ENCODE data around the gene PDSS1.
A peak's percentile ranks its signal among the peaks of the same experiment; 100 is the strongest.
"Not testable (repeated sequence)": the region's sequence is repeated elsewhere in the genome, so short reads cannot be mapped to it uniquely, and the experiment has no call there.

Gene PDSS1

DNA sequence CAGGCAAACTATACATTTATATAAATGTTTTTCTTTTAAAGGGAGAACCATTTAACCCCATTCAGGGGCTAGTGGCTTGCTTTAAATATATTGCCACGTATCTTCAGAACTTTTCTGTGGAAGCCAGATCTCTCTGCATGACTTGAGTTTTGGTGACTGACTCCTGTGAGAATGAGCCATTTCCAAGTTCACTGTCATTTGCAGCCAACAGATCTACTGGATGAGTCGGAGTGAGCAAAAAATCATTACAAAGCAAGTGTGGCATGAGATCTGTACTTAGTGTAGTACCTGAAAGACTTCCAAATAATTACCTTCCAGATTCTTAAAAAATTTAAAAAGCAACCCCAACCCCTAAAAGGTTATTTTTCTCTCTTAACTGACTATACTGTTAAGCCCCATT lies 45.6 kb downstream of the PDSS1 start:
- no peak for DNase-seq

DNA sequence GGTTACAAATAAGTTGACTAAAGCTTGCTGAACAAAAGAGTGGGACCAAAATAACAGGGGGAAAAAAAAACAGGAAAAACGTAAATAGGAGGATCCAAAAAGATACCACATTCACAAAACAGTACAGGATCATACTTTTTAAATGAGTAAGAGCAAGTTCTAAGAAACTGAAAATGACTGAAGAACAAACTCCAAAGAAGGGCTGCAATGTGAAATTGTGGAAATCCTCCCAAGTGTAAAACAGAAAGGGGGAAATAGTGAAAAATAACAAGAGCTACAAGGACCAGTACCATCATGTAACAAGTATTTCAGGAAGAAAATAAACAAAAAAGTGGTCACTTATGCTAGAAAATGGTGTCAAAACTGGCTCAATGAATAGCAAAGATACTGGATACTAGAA lies 46.3 kb downstream of the PDSS1 start:
- DNase-seq, result no peak

DNA sequence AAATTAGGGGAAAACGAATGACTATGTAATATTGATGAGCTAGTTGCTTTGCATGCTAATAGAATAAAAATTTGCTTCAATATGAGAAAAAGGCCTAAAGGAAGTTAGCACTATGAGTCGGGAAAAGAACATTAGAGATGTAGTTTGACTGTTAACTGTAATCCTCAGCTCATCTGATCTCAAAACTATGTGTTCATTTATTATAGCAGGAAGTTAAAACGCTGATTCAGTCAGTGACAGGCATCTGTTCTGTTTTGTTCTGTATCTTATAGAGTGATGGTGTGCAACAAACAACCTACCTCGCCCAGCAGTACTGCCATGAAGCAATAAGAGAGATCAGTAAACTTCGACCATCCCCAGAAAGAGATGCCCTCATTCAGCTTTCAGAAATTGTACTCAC lies 48.6 kb downstream of the PDSS1 start:
- no peak for DNase-seq

DNA sequence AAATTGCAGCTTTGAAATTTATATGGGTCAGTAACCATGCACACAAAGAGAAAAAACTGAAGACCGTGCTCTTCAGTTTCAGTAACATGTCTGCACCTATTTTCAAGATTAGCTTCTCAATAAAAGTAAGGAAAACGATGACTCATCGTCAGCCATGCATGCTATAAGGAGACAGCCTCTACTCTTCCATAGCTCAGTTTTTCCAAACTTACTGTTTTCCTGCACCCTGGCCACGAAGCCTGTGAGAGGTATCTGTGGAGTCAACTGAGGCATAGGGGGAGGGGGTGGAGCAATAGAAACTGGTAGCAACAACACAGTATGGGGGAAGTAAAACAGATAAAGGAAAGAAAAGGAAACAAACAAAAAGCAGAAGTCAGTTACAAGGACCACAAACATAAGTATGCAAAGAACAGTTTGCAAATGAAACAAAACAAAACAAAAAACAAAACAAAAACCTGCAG lies 58.0 kb downstream of the PDSS1 start:
- DNase-seq, result no peak

DNA sequence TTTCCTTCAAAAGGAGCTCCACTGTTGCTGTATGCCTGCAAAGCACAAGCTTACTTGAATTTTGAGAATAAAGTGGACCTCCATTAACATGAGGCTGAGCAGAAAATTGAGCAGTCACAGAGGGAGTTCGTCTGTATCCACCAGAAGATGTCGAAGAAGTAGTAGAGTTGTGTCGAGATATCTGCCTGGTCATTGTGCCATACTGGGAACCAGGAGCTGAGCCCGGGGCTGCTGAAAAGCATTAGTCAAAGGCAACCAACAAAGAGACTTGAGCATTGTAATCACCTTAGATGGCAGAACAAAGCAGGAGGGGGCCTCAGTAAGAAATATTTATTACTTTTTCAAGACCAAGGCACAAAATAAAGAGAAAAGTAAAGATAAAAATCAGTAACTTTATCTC lies 61.5 kb downstream of the PDSS1 start:
- DNase-seq, result no peak

DNA sequence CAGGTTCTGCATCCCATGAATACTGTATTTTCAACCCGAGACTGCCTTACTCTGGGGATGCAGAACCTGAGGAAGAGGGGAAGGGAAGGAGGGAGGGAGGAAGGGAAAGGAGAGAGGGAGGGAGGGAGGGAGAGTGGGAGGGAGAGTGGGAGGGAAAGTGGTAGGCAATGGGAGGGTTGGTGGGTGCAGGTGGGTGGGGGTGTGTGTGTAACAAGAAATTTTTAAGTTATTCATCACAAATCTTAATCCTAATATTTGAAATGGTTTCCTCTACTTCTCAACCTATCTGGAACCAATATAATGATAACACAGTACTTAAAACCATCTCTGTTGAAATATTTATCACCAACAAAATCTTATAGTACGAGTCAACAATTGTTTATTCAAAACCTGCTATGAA lies 68.0 kb downstream of the PDSS1 start:
- DNase-seq, result no peak

DNA sequence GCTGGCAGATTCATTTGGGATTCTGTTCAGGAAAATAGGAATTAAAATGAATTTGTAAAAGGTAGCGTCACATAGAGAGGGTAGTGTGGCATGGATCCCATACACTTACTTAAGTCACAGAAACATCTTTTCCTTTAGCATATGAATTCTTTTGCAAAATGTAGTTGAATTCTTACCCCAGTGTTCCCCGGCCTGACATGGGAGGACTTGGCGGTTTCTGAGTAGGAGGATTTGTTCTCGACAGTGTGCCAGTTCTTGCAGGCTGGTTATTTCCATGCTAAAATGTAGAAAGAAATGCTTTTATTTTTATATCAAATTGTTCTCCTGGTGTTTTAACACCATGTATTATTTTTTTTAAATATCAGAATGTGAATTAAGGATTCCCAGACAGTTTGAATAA lies 72.6 kb downstream of the PDSS1 start:
- DNase-seq, result no peak

DNA sequence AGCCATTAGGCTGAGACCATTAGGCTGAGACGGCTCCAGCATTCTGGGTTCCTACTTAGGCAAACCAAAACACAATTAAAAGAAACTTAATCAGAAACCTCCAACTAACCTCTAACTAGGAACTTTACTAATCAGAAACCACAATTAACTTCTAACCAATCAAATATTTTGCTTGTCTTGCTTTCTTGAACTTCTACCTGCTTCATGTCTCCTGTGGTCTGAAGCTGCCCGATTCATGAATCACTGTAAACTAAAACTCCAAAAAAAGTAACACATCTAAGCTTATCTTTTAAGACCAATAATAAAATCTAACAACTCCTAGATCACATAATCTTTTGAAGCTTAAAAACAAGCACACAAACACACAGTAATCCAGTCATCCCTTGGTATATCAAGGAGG lies 76.1 kb downstream of the PDSS1 start:
- DNase-seq, result no peak

DNA sequence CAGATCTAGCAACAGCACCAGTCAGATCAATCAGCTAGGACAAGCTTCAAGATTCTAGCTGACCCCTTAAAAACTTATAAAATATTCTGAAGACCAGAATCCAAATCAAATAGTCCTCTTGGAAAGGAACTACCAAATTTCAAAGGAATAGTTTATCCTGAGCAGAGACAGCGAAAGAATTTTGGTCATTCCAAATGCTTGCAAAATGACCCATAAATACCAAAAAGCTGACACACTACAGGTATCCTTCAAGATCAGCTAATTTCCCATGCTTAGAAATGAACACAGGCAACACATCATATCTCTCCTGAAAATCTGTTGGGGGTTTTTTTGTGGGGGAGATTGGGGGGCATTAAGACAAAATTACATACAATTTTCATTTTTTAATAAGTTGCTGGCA lies 78.8 kb downstream of the PDSS1 start:
- DNase-seq, result no peak

DNA sequence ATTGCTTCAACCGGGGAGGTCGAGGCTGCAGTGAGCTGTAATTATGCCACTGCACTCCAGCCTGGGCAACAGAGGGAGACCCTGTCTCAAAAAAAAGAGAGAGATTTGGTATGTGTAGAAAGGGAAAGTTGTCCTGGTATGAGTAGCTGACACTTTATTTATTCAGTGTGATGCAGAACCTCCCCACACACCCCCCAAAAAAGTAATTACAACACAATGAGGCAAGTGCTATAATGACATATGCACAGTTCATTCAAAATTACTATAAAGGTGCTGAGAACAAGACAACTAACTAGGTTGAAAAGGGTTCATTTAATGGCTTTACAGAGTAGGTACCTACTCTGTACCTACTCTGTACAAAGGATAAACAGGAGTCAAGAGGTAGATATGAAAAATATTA lies 80.2 kb downstream of the PDSS1 start:
- DNase-seq, result no peak

DNA sequence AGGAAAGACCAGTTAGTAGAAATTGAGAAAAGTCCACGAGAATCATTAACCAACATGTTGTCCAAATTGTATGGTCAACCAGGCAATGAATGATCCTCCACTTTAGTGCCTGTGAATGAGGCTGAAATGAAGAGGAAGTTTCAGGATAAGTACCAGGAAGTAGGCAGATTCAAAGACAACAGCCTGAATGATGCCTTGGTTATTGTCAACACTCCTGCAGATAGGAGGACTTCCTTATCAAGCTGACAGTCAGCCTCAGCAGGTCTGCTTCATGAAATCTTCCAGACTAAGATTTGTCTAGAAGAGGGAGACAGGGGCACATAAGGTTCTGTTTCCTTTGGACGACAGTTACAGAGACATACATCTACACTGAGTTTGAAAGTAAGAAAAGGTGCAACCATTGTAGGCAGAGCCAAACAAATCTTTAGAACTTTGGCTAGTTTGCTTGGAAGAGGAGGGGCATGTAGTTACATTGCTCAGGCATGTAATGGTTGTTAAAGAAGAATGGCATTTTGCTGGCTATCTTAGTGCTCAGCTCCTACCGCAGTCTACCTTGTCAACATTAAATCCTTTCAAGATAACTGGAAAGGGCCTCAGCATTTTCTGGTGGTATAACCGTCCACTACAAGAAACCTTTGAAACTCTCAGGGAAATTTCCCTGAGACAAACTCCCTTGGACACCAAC lies 81.8 kb downstream of the PDSS1 start:
- no peak for DNase-seq

DNA sequence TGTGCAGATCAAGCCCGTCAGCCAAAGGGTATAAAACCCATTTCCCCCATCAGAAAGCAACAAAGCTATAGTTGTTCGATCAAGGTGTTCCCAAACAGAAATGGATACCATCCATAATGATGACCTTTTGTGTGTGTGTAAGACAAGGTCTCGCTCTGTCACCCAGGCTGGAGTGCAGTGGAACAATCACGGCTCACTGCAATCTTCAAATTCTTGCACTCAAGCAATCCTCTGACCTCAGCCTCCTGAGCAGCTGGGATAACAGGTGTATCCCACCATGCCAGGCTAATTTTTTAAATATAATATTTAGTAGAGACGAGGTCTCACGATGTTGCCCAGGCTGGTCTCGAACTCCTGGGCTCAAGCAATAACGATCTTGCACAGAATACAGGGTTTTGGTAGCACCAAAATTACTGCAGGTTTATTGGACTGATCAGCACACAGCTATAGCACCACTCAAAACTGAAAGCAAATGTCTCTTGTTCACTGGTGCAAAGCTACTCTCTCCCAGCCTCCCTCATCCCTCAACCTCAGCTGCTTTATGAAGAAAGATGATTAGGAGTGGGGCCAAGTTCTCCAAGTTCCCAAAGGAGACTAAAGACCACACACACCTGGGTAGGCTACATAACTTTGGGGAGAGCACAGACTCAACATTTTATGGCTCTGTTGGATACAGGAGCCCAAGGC lies 82.7 kb downstream of the PDSS1 start:
- DNase-seq, result no peak

DNA sequence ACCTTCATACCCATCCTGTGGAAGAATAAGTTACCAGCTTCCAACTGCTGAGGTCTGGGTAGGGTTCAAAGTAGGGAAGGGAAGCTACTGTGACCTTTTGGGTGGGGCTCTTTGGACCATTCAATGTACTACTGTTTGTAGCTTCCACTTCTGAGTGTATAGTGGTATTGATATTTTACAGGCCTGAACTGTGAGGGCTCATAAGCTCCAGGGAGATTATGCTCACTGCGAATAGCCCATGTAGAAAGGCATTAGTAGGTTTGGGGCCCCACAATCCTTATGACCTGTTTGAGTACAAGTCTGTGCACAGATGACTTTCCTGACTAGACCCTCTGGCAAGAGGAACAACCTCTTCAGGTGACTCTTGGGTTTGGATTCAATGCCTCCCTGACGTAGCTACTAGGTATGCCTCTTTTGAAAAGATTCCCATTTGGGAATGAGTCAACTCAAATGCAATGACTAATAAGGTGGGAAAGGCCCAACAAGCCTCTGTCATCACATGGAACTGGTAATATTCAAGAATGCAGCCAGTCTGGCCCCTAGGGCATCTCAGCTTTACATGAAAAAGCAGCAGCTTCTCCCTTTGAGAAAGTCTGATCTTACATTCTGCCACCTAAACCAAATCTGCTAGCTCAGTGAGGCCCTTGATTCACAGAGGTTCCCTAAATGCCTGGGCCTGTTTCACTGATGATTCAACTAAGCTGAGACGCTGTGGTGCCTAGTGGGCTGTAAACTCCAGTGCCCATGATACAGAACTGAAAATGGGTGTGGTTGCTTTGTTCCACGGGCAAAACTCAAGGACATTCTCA lies 83.5 kb downstream of the PDSS1 start:
- no peak for DNase-seq

DNA sequence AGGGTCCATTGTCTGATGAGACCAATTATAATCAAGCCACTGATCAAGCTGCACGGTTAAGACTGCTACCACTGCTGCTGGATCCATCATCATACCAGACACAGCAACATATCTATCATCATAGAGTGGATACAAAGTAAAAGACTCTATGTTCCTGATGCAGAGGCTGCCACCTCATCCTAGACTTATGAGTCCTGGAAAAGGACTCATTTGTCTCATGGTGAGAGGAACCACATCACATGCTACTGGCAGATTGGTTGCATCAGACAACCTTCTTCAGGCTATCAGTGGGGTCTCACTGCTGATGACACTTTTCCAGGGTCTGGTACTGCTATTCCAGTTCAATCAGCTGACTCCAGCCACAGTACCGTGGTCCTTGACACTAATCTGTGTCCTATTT lies 84.3 kb downstream of the PDSS1 start:
- no peak for DNase-seq

DNA sequence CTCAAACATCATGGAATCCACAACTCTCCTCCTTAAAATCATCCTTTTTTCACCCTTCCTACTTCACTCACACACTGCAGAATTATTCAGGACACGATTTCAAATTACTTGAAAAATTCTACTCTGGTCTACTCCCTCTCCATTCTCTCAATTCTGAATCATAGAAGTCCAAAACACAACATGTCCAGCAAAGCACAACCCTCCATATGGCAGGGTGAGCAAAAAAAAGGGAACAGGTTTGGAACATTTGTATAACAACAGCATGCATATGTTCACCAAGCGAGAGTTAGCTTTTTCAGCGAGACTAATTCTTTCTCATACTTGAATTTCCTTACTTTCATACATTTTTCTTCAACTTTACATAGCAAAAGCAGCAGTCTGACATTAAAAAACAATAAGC lies 89.9 kb downstream of the PDSS1 start:
- DNase-seq, result peak; percentile 31

DNA sequence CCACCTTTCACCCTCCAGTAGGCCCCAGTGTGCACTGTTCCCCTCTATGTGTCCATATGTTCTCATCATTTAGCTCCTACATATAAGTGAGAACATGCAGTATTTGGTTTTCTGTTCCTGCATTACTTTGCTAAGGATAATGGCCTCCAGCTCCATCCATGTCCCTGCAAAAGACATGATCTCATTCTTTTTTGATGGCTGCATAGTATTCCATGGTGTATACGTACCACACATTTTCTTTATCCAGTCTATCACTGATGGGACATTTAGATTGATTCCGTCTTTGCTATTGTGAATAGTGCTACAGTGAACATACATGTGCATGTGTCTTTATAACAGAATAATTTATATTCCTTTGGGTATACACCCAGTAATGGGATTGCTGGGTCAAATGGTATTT lies 92.3 kb downstream of the PDSS1 start:
- DNase-seq, result not testable (repeated sequence)

DNA sequence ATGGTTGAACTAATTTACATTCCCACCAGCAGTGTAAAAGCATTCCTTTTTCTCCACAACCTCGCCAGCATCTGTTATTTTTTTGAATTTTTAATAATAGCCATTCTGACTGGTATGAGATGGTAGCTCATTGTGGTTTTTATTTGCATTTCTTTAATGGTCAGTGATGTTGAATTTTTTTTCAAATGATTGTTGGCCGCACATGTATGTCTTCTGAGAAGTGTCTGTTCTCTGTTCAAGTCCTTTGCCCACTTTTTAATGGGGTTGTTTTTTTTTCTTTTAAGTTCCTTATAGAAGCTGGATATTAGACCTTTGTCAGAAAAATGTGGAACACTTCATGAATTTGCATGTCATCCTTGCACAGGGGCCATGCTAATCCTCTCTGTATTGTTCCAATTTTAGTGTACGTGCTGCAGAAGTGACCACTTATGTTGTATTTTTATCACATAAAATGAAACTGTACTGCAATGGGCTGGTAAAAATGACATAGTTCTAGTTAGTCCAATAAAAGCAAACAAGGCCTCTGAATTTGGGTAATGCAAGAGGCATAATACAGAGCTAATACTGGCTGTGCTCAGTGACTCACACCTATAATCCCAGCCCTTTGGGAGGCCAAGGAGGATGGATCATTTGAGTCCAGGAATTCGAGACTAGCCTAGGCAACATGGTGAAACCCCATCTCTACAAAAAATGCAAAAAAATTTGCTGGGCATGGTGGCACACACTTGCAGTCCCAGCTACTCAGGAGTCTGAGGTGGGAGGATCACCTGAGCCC lies 92.9 kb downstream of the PDSS1 start:
- DNase-seq, result no peak

DNA sequence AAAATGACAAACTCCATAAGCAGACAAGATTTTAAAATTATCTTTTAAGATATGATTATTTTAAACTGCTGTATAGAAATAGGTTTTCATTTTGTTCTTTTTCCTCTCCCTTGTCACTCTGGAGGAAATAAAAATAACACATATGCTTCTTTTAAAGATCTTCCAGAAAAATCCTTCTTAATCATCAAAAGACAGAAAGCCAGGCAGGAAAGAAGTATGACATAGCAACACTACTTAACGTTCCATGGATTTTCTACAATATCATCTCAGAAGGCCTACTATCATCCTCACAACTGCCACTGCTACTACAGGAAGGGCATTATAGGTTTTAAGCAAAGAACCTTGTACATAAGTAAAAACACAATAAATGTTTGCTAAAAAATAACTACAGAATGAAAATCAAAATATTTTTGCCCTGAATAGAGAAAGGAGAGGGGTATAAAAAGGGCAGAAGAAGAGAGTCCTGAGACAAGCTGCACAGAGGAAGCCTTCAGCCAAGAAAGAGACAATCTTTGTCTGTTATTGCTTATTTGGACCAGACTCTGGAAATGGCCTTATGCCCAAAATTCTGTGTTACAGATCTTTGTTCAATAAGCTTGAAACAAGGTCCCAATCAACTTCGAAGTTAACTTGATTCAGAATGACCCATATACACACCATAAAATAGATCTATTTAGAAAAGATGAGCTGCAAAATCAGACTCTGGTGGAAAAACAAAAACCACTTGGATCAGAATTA lies 95.4 kb downstream of the PDSS1 start:
- DNase-seq, result peak; percentile 34

Measured in NCI-H446 treated with DMSO at 0.1 percent for 48 hours (cell line).